RKO (cell line): ENCODE measurements around the gene FAM76A.
"Not testable (repeated sequence)": the region's sequence is repeated elsewhere in the genome, so short reads cannot be mapped to it uniquely, and the experiment has no call there.

Experiments
- DNase-seq: peaks from one replicate; pipeline ENCODE4 v3.0.0-alpha.2; 2016; ENCODE audit warnings: low spot score

The FAM76A gene

GRCh38 chr1:27725374-27726172 is at the start of gene FAM76A:
Gene FAM76A (plus strand): TSS chr1:27725961. CDS start chr1:27726081, 120 bp downstream.
- peak; percentile 98 for DNase-seq

- no peak for DNase-seq
Measured at GRCh38 chr1:27676410-27676809, 49.4 kb upstream of the FAM76A start.

- DNase-seq = no peak
Measured at GRCh38 chr1:27678747-27679146, 47.0 kb upstream of the FAM76A start.

- DNase-seq = not testable (repeated sequence)
Measured at GRCh38 chr1:27680225-27680791, 45.5 kb upstream of the FAM76A start.

GRCh38 chr1:27681580-27681979 is 44.2 kb upstream of the FAM76A start:
- not testable (repeated sequence) for DNase-seq

- no peak for DNase-seq
Measured at GRCh38 chr1:27682351-27682944, 43.3 kb upstream of the FAM76A start.

GRCh38 chr1:27684176-27684575 is 41.6 kb upstream of the FAM76A start:
- DNase-seq = no peak

GRCh38 chr1:27686223-27686990 is 39.4 kb upstream of the FAM76A start:
- no peak for DNase-seq

GRCh38 chr1:27687906-27688305 is 37.9 kb upstream of the FAM76A start:
- DNase-seq = no peak

GRCh38 chr1:27689423-27690173 is 36.2 kb upstream of the FAM76A start:
- no peak for DNase-seq

- DNase-seq = no peak
Measured at GRCh38 chr1:27690183-27690582, 35.6 kb upstream of the FAM76A start.

GRCh38 chr1:27696835-27697234 is 28.9 kb upstream of the FAM76A start:
- not testable (repeated sequence) for DNase-seq

GRCh38 chr1:27704958-27705357 is 20.8 kb upstream of the FAM76A start:
- no peak for DNase-seq

- DNase-seq = no peak
Measured at GRCh38 chr1:27705545-27705944, 20.2 kb upstream of the FAM76A start.

GRCh38 chr1:27710574-27710973 is 15.2 kb upstream of the FAM76A start:
- no peak for DNase-seq

- DNase-seq = no peak
Measured at GRCh38 chr1:27713139-27713725, 12.5 kb upstream of the FAM76A start.

- DNase-seq = no peak
Measured at GRCh38 chr1:27713869-27714513, 11.8 kb upstream of the FAM76A start.

GRCh38 chr1:27716262-27716895 is 9.4 kb upstream of the FAM76A start:
- DNase-seq = no peak

- DNase-seq = no peak
Measured at GRCh38 chr1:27719286-27720251, 6.2 kb upstream of the FAM76A start.
